ENCODE measurements around the gene ADPRS.
A peak's percentile ranks its signal among the peaks of the same experiment; 100 is the strongest.

Gene ADPRS

DNA sequence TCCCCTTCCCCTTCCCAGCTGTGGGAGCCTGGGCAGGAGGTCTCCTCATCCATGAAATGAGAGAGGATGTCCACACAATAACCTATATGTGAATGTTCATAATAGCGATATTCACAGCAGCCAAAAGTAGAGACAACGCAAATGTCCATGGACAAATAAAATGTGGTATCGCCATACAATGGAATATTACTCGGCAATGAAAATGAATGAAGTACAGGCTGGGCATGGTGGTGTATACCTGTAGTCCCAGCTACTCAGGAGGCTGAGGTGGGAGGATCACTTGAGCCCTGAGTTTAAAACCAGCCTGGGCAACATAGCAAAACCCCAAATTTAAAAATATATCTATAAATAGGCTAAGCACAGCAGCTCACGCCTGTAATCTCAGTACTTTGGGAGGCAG, 12.9 kb downstream of the ADPRS start:
- no peak overlapping the region for H3K4me3 ChIP-seq (ENCODE audit: low read length, poor library complexity, severe bottlenecking)
- peaks cover 6% of the 10 kb centered on the region for H3K4me1 ChIP-seq (ENCODE audit: insufficient read depth, low read length, poor library complexity, severe bottlenecking)
- no peaks in the 10 kb centered on the region for H3F3A ChIP-seq (ENCODE audit: low read depth)
- TF ChIP-seq, protein P1, sequence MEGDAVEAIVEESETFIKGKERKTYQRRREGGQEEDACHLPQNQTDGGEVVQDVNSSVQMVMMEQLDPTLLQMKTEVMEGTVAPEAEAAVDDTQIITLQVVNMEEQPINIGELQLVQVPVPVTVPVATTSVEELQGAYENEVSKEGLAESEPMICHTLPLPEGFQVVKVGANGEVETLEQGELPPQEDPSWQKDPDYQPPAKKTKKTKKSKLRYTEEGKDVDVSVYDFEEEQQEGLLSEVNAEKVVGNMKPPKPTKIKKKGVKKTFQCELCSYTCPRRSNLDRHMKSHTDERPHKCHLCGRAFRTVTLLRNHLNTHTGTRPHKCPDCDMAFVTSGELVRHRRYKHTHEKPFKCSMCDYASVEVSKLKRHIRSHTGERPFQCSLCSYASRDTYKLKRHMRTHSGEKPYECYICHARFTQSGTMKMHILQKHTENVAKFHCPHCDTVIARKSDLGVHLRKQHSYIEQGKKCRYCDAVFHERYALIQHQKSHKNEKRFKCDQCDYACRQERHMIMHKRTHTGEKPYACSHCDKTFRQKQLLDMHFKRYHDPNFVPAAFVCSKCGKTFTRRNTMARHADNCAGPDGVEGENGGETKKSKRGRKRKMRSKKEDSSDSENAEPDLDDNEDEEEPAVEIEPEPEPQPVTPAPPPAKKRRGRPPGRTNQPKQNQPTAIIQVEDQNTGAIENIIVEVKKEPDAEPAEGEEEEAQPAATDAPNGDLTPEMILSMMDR (conservative IDR thresholded peaks at IDR 0.05; ENCODE audit: low read length) = no peak
- TF ChIP-seq EZH2phosphoT487 (IDR thresholded peaks at IDR 0.05; ENCODE audit: borderline replicate concordance) = no peak
- H3K27me3 ChIP-seq (ENCODE audit: insufficient read depth, low read length, poor library complexity, severe bottlenecking) = no peaks in the 10 kb centered on the region
- no peaks in the 10 kb centered on the region for H3K9me2 ChIP-seq (replicated peaks; ENCODE audit: low read depth, low read length)
- H3K9ac ChIP-seq (ENCODE audit: low read depth, low read length, poor library complexity, severe bottlenecking) = no peak overlapping the region
- no peaks in the 10 kb centered on the region for H3K36me3 ChIP-seq (ENCODE audit: insufficient read depth, low read length)
- H3K4me2 ChIP-seq (ENCODE audit: low read depth, low read length, poor library complexity, severe bottlenecking) = no peak overlapping the region
- H3K79me2 ChIP-seq (ENCODE audit: insufficient read depth, low read length) = no peaks in the 10 kb centered on the region
- no peaks in the 10 kb centered on the region for H4K20me1 ChIP-seq (ENCODE audit: insufficient read depth, low read length, poor library complexity, severe bottlenecking)
- H3K9me3 ChIP-seq (ENCODE audit: insufficient read depth, low read depth, low read length) = no peaks in the 10 kb centered on the region
- no peak overlapping the region for H2AFZ ChIP-seq (ENCODE audit: low read length)

DNA sequence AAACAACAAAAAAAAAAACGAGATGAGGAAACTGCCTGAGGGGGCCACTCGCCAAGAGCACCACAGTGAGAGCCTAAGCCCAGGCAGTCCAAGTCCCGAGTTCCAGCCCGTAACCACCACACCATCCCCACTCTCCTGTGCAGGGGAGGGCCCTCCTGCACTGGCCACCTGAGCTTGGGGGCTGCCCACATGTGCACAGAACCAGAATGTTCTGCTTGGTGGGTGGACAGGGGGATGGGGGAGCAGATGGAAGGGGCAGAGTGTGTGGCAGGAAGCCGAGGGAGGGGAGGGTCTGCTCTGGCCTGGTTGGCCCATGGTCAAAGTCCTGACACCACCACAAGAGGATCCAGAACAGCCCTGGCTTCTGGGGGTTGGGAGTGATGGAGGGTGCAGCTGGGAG, 17.6 kb downstream of the ADPRS start:
- Histone ChIP-seq H3K27me3 (ENCODE audit: insufficient read depth, low read length, poor library complexity, severe bottlenecking) (no peaks in the 10 kb centered on the region), H3K4me3 (ENCODE audit: low read length, poor library complexity, severe bottlenecking) (no peak overlapping the region), H3K4me1 (ENCODE audit: insufficient read depth, low read length, poor library complexity, severe bottlenecking) (peaks cover 36% of the 10 kb centered on the region), H3K79me2 (ENCODE audit: insufficient read depth, low read length) (no peaks in the 10 kb centered on the region), H2AFZ (ENCODE audit: low read length) (peak overlapping the region; percentile 42; the same call in 1 of the 2 replicates), H4K20me1 (ENCODE audit: insufficient read depth, low read length, poor library complexity, severe bottlenecking) (no peaks in the 10 kb centered on the region), H3K9me2 (replicated peaks; ENCODE audit: low read depth, low read length) (no peaks in the 10 kb centered on the region), H3K9ac (ENCODE audit: low read depth, low read length, poor library complexity, severe bottlenecking) (no peak overlapping the region), H3K36me3 (ENCODE audit: insufficient read depth, low read length) (no peaks in the 10 kb centered on the region), H3K9me3 (ENCODE audit: insufficient read depth, low read depth, low read length) (no peaks in the 10 kb centered on the region), H3F3A (ENCODE audit: low read depth) (no peaks in the 10 kb centered on the region), H3K4me2 (ENCODE audit: low read depth, low read length, poor library complexity, severe bottlenecking) (no peak overlapping the region)
- TF ChIP-seq, protein P1 (conservative IDR thresholded peaks at IDR 0.05; ENCODE audit: low read length) = no peak
- no peak for TF ChIP-seq EZH2phosphoT487 (IDR thresholded peaks at IDR 0.05; ENCODE audit: borderline replicate concordance)

GRCh38 chr1:36107394-36107793, 18.7 kb downstream of the ADPRS start:
- no peak overlapping the region for H3K4me3 ChIP-seq (ENCODE audit: low read length, poor library complexity, severe bottlenecking)
- H3K9me2 ChIP-seq (replicated peaks; ENCODE audit: low read depth, low read length) = no peaks in the 10 kb centered on the region
- H3K27me3 ChIP-seq (ENCODE audit: insufficient read depth, low read length, poor library complexity, severe bottlenecking) = no peaks in the 10 kb centered on the region
- no peak overlapping the region for H2AFZ ChIP-seq (ENCODE audit: low read length)
- H3K36me3 ChIP-seq (ENCODE audit: insufficient read depth, low read length) = no peaks in the 10 kb centered on the region
- H3K9ac ChIP-seq (ENCODE audit: low read depth, low read length, poor library complexity, severe bottlenecking) = no peak overlapping the region
- H4K20me1 ChIP-seq (ENCODE audit: insufficient read depth, low read length, poor library complexity, severe bottlenecking) = no peaks in the 10 kb centered on the region
- H3K4me1 ChIP-seq (ENCODE audit: insufficient read depth, low read length, poor library complexity, severe bottlenecking) = peaks cover 40% of the 10 kb centered on the region
- H3K4me2 ChIP-seq (ENCODE audit: low read depth, low read length, poor library complexity, severe bottlenecking) = no peak overlapping the region
- no peaks in the 10 kb centered on the region for H3F3A ChIP-seq (ENCODE audit: low read depth)
- no peaks in the 10 kb centered on the region for H3K79me2 ChIP-seq (ENCODE audit: insufficient read depth, low read length)
- no peaks in the 10 kb centered on the region for H3K9me3 ChIP-seq (ENCODE audit: insufficient read depth, low read depth, low read length)
- TF ChIP-seq, protein P1 (conservative IDR thresholded peaks at IDR 0.05; ENCODE audit: low read length) = no peak
- no peak for TF ChIP-seq EZH2phosphoT487 (IDR thresholded peaks at IDR 0.05; ENCODE audit: borderline replicate concordance)

Data from Loucy (cell line).